Renal cortical epithelial cell (primary cell): ENCODE measurements around the gene S1PR5. TPM values are rescaled to one million over a fixed set of nuclear protein-coding genes. Genes with fewer than 3 reads are reported as not detected.

ENCODE experiments used
- DNase-seq: peaks from one replicate; pipeline ENCODE4 v3.0.0-alpha.2; 2011; ENCODE audit warnings: low read depth
- total RNA-seq: library from RNA; depleted of rRNA; stranded (reverse); fragments of >200 nt; gene quantifications from 2 replicates; pipeline ENCODE4 v1.2.3, GENCODE V29; 2014

Gene S1PR5
- total RNA-seq, 1 donor from 2014 or later = not detected

DNA sequence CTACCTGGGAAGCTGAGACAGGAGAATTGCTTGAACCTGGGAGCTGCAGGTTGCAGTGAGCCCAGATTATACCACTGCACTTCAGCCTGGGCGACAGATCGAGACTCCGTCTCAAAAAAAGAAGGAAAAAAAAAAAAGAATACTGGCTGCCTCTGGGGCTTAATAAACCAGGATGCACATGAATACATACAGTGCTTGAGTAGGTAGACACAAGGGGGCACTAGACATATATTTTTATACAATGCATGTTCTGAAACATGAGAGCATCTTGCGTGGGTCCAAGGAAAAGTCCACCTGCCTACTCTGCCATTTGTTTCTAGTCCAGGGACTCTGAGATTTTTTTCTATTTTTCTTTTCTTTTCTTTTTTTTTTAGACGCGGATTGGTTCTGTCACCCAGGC lies 45.3 kb downstream of the S1PR5 start:
- DNase-seq = peak; percentile 42

DNA sequence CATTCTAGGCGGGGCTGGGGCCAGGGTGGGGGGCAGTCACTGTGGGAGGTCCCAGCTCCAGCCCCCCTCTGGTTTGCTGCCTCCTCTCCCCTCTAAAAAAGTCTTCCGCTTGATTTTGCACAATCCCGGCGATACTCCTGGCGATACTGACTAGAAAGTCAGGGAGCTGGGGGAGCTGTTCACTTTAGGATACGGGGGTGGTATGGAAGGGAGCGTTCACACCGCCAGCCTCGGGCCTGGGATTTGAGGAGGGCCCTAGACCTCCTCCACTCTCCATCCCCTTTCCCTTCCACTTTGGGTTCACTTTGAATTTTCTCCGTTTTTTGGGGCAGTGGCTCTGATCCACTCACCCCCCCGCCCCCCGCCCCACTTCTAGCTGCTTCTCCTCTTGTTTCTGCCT lies 49.1 kb downstream of the S1PR5 start:
- DNase-seq = no peak

DNA sequence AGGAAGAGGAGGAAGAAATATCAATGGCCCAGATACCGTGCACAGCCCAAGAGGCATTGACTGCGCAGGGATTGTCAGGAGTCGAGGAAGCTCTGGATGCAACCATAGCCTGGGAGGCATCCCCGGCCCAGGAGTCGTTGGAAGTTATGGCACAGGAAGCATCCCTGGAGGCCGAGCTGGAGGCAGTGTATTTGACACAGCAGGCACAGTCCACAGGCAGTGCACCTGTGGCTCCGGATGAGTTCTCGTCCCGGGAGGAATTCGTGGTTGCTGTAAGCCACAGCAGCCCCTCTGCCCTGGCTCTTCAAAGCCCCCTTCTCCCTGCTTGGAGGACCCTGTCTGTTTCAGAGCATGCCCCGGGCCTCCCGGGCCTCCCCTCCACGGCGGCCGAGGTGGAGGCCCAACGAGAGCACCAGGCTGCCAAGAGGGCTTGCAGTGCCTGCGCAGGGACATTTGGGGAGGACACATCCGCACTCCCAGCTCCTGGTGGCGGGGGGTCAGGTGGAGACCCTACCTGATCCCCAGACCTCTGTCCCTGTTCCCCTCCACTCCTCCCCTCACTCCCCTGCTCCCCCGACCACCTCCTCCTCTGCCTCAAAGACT lies 50.0 kb downstream of the S1PR5 start:
- DNase-seq = no peak

DNA sequence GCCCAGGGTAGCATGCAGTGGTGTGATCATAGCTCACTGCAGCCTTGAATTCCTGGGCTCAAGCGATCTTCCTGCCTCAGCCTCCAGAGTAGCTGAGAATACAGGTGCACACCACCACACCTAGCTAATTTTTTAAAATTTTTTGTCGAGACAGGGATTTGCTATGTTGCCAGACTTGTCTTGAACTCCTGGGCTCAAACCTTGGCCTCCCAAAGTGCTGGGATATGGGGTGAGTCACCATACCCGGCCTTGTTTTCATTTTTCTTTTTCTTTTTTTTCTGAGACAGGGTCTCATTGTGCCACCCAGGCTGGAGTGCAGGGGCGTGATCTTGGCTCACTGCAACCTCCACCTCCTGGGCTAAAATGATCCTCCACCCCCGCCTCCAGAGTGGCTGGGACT lies 52.8 kb downstream of the S1PR5 start:
- no peak for DNase-seq

Other genes with a start within 250 kb of the S1PR5 start
- 38.4 and 130 TPM in 2 replicates for gene ICAM1, start 246.3 kb downstream of the S1PR5 start, total RNA-seq
- 0.35 and 0.69 TPM in 2 replicates for gene ICAM4, start 230.5 kb downstream of the S1PR5 start, total RNA-seq
- 0.40 and 1.6 TPM in 2 replicates for gene ICAM5, start 227.5 kb downstream of the S1PR5 start, total RNA-seq
- gene ZGLP1, start 207.6 kb downstream of the S1PR5 start, total RNA-seq = 0.17 and 0.70 TPM in 2 replicates
- gene FDX2, start 201.4 kb downstream of the S1PR5 start, total RNA-seq = 22.2 and 47.1 TPM in 2 replicates
- gene RAVER1, start 183.9 kb downstream of the S1PR5 start, total RNA-seq = 8.0 and 33.1 TPM in 2 replicates
- 2.8 and 7.6 TPM in 2 replicates for gene ICAM3, start 177.8 kb downstream of the S1PR5 start, total RNA-seq
- 66.7 and 74.2 TPM in 2 replicates for gene TYK2, start 136.9 kb downstream of the S1PR5 start, total RNA-seq
- gene CDC37, start 113.9 kb downstream of the S1PR5 start, total RNA-seq = 187 and 245 TPM in 2 replicates
- 1.0 and 8.7 TPM in 2 replicates for gene PDE4A, start 96.9 kb downstream of the S1PR5 start, total RNA-seq
- 64.4 and 75.4 TPM in 2 replicates for gene KEAP1, start 14.1 kb downstream of the S1PR5 start, total RNA-seq
- 15.6 and 16.3 TPM in 2 replicates for gene ATG4D, start 26.5 kb upstream of the S1PR5 start, total RNA-seq
- gene KRI1, start 48.6 kb upstream of the S1PR5 start, total RNA-seq = 5.2 and 14.5 TPM in 2 replicates
- gene CDKN2D, start 51.5 kb upstream of the S1PR5 start, total RNA-seq = 3.5 and 6.1 TPM in 2 replicates
- 2.0 and 70.5 TPM in 2 replicates for gene AP1M2, start 69.9 kb upstream of the S1PR5 start, total RNA-seq
- 46.0 and 48.5 TPM in 2 replicates for gene SLC44A2, start 108.1 kb upstream of the S1PR5 start, total RNA-seq
- gene ILF3, start 136.9 kb upstream of the S1PR5 start, total RNA-seq = 79.4 and 134 TPM in 2 replicates
- gene QTRT1, start 184.0 kb upstream of the S1PR5 start, total RNA-seq = 16.0 and 24.4 TPM in 2 replicates
- gene DNM2, start 200.6 kb upstream of the S1PR5 start, total RNA-seq = 116 and 347 TPM in 2 replicates